Activated naive CD8-positive, alpha-beta T cell treated with anti-CD3 and anti-CD28 coated beads for 36 hours (primary cell): ENCODE results near the gene EFL1. TPM values are rescaled to one million over a fixed set of nuclear protein-coding genes. Genes with fewer than 3 reads are reported as not detected.
"Not testable (repeated sequence)": the region's sequence is repeated elsewhere in the genome, so short reads cannot be mapped to it uniquely, and the experiment has no call there.

ENCODE experiments used
- DNase-seq: peaks from one replicate; pipeline ENCODE4 v3.0.0; 2021
- H3K27ac Mint-ChIP-seq: one replicate; pipeline ENCODE4 v1.8.0; 2022; ENCODE audit warnings: mild to moderate bottlenecking, moderate library complexity, mixed read lengths
- H3K27me3 Mint-ChIP-seq: one replicate; pipeline ENCODE4 v1.8.0; 2022; ENCODE audit warnings: mild to moderate bottlenecking, mixed read lengths
- H3K36me3 Mint-ChIP-seq: one replicate; pipeline ENCODE4 v1.8.0; 2021; ENCODE audit warnings: mild to moderate bottlenecking, mixed read lengths
- H3K4me1 Mint-ChIP-seq: one replicate; pipeline ENCODE4 v1.8.0; 2021; ENCODE audit warnings: mixed read lengths
- H3K4me3 Mint-ChIP-seq: one replicate; pipeline ENCODE4 v1.8.0; 2022; ENCODE audit warnings: mild to moderate bottlenecking, moderate library complexity, mixed read lengths
- H3K9me3 Mint-ChIP-seq: one replicate; pipeline ENCODE4 v1.8.0; 2022; ENCODE audit warnings: mixed read lengths
- total RNA-seq, 2 experiments: library from RNA; stranded (reverse); gene quantifications; one replicate each; pipeline ENCODE4 v1.2.3, GENCODE V29; 2021

EFL1 gene
- total RNA-seq, 2 experiments from 2014 or later, result 23.7 to 25.3 TPM

GRCh38 chr15:82194488-82194887 lies 68.0 kb downstream of the EFL1 start:
- H3K27me3 Mint-ChIP-seq, DNase-seq, H3K36me3 Mint-ChIP-seq, H3K9me3 Mint-ChIP-seq, H3K4me3 Mint-ChIP-seq, H3K27ac Mint-ChIP-seq: not testable (repeated sequence)
- peaks cover 11% of the 10 kb centered on the region for H3K4me1 Mint-ChIP-seq

GRCh38 chr15:82193435-82193834 lies 69.1 kb downstream of the EFL1 start:
- H3K36me3 Mint-ChIP-seq, H3K27me3 Mint-ChIP-seq, H3K4me3 Mint-ChIP-seq, DNase-seq, H3K9me3 Mint-ChIP-seq, H3K27ac Mint-ChIP-seq: not testable (repeated sequence)
- H3K4me1 Mint-ChIP-seq, result peaks cover 11% of the 10 kb centered on the region

GRCh38 chr15:82192394-82192793 lies 70.1 kb downstream of the EFL1 start:
- peaks cover 11% of the 10 kb centered on the region for H3K4me1 Mint-ChIP-seq
- not testable (repeated sequence) for H3K9me3 Mint-ChIP-seq, H3K36me3 Mint-ChIP-seq, DNase-seq, H3K27me3 Mint-ChIP-seq, H3K4me3 Mint-ChIP-seq, H3K27ac Mint-ChIP-seq

- H3K9me3 Mint-ChIP-seq, result no peaks in the 10 kb centered on the region
- no peak for DNase-seq
- H3K27me3 Mint-ChIP-seq, result no peaks in the 10 kb centered on the region
- no peak overlapping the region for H3K4me3 Mint-ChIP-seq
- no peak overlapping the region for H3K27ac Mint-ChIP-seq
- peaks cover 5% of the 10 kb centered on the region for H3K4me1 Mint-ChIP-seq
- H3K36me3 Mint-ChIP-seq, result peaks cover 2% of the 10 kb centered on the region
Observed at GRCh38 chr15:82186719-82187406, 75.7 kb downstream of the EFL1 start.

- no peak overlapping the region for H3K4me3 Mint-ChIP-seq
- no peaks in the 10 kb centered on the region for H3K9me3 Mint-ChIP-seq
- H3K4me1 Mint-ChIP-seq, result no peaks in the 10 kb centered on the region
- no peaks in the 10 kb centered on the region for H3K27me3 Mint-ChIP-seq
- peaks cover 2% of the 10 kb centered on the region for H3K36me3 Mint-ChIP-seq
- H3K27ac Mint-ChIP-seq, result no peak overlapping the region
- DNase-seq, result no peak
Observed at GRCh38 chr15:82186161-82186560, 76.4 kb downstream of the EFL1 start.

GRCh38 chr15:82184776-82185175 lies 77.8 kb downstream of the EFL1 start:
- no peak overlapping the region for H3K27ac Mint-ChIP-seq
- no peaks in the 10 kb centered on the region for H3K27me3 Mint-ChIP-seq
- no peak overlapping the region for H3K4me3 Mint-ChIP-seq
- no peaks in the 10 kb centered on the region for H3K9me3 Mint-ChIP-seq
- no peaks in the 10 kb centered on the region for H3K4me1 Mint-ChIP-seq
- H3K36me3 Mint-ChIP-seq, result no peaks in the 10 kb centered on the region
- no peak for DNase-seq

- H3K27me3 Mint-ChIP-seq, result no peaks in the 10 kb centered on the region
- no peaks in the 10 kb centered on the region for H3K4me1 Mint-ChIP-seq
- H3K27ac Mint-ChIP-seq, result no peak overlapping the region
- no peak for DNase-seq
- no peak overlapping the region for H3K4me3 Mint-ChIP-seq
- H3K9me3 Mint-ChIP-seq, result no peaks in the 10 kb centered on the region
- H3K36me3 Mint-ChIP-seq, result no peaks in the 10 kb centered on the region
Observed at GRCh38 chr15:82184355-82184754, 78.2 kb downstream of the EFL1 start.

- Mint-ChIP-seq H3K36me3 (no peaks in the 10 kb centered on the region), H3K4me3 (no peak overlapping the region), H3K9me3 (no peaks in the 10 kb centered on the region), H3K27me3 (no peaks in the 10 kb centered on the region), H3K27ac (no peak overlapping the region), H3K4me1 (peaks cover under 1% of the 10 kb centered on the region)
- DNase-seq, result no peak
Observed at GRCh38 chr15:82183121-82184031, 79.2 kb downstream of the EFL1 start.

GRCh38 chr15:82181371-82181770 lies 81.2 kb downstream of the EFL1 start:
- Mint-ChIP-seq H3K9me3 (no peaks in the 10 kb centered on the region), H3K4me1 (peaks cover 7% of the 10 kb centered on the region), H3K27ac (no peak overlapping the region), H3K36me3 (no peaks in the 10 kb centered on the region), H3K27me3 (no peaks in the 10 kb centered on the region), H3K4me3 (no peak overlapping the region)
- DNase-seq, result no peak

GRCh38 chr15:82178061-82178460 lies 84.5 kb downstream of the EFL1 start:
- Mint-ChIP-seq H3K27me3 (no peaks in the 10 kb centered on the region), H3K4me1 (peaks cover 7% of the 10 kb centered on the region), H3K9me3 (no peaks in the 10 kb centered on the region), H3K27ac (no peak overlapping the region), H3K36me3 (no peaks in the 10 kb centered on the region), H3K4me3 (no peak overlapping the region)
- no peak for DNase-seq

GRCh38 chr15:82177291-82178010 lies 85.1 kb downstream of the EFL1 start:
- Mint-ChIP-seq H3K4me3 (no peak overlapping the region), H3K27me3 (no peaks in the 10 kb centered on the region), H3K9me3 (no peaks in the 10 kb centered on the region), H3K36me3 (no peaks in the 10 kb centered on the region), H3K27ac (no peak overlapping the region), H3K4me1 (peaks cover 11% of the 10 kb centered on the region)
- no peak for DNase-seq

- Mint-ChIP-seq H3K27me3 (no peaks in the 10 kb centered on the region), H3K4me3 (no peak overlapping the region), H3K4me1 (peaks cover 15% of the 10 kb centered on the region), H3K36me3 (no peaks in the 10 kb centered on the region), H3K27ac (no peak overlapping the region), H3K9me3 (no peaks in the 10 kb centered on the region)
- no peak for DNase-seq
Observed at GRCh38 chr15:82176542-82176941, 86.0 kb downstream of the EFL1 start.

GRCh38 chr15:82174471-82175235 lies 87.9 kb downstream of the EFL1 start:
- DNase-seq, result no peak
- no peaks in the 10 kb centered on the region for H3K27me3 Mint-ChIP-seq
- no peak overlapping the region for H3K27ac Mint-ChIP-seq
- H3K4me1 Mint-ChIP-seq, result peaks cover 21% of the 10 kb centered on the region
- no peaks in the 10 kb centered on the region for H3K9me3 Mint-ChIP-seq
- H3K36me3 Mint-ChIP-seq, result peaks cover 2% of the 10 kb centered on the region
- H3K4me3 Mint-ChIP-seq, result no peak overlapping the region

- Mint-ChIP-seq H3K36me3 (peaks cover 16% of the 10 kb centered on the region), H3K9me3 (no peaks in the 10 kb centered on the region), H3K27me3 (no peaks in the 10 kb centered on the region), H3K4me3 (no peak overlapping the region), H3K27ac (no peak overlapping the region), H3K4me1 (peaks cover 34% of the 10 kb centered on the region)
- no peak for DNase-seq
Observed at GRCh38 chr15:82173108-82173507, 89.4 kb downstream of the EFL1 start.

GRCh38 chr15:82172506-82172905 lies 90.0 kb downstream of the EFL1 start:
- no peak for DNase-seq
- H3K9me3 Mint-ChIP-seq, result no peaks in the 10 kb centered on the region
- peaks cover 35% of the 10 kb centered on the region for H3K4me1 Mint-ChIP-seq
- H3K4me3 Mint-ChIP-seq, result no peak overlapping the region
- H3K27ac Mint-ChIP-seq, result no peak overlapping the region
- peaks cover 16% of the 10 kb centered on the region for H3K36me3 Mint-ChIP-seq
- no peaks in the 10 kb centered on the region for H3K27me3 Mint-ChIP-seq
